GM21786 (cell line): ENCODE results near the gene SFMBT1.

Experiments used
- ATAC-seq: cut with Tn5 transposase; IDR thresholded peaks from one replicate; pipeline ENCODE4 v1.9.1; 2021; ENCODE audit not compliant: unreplicated experiment

SFMBT1 gene, protein sequence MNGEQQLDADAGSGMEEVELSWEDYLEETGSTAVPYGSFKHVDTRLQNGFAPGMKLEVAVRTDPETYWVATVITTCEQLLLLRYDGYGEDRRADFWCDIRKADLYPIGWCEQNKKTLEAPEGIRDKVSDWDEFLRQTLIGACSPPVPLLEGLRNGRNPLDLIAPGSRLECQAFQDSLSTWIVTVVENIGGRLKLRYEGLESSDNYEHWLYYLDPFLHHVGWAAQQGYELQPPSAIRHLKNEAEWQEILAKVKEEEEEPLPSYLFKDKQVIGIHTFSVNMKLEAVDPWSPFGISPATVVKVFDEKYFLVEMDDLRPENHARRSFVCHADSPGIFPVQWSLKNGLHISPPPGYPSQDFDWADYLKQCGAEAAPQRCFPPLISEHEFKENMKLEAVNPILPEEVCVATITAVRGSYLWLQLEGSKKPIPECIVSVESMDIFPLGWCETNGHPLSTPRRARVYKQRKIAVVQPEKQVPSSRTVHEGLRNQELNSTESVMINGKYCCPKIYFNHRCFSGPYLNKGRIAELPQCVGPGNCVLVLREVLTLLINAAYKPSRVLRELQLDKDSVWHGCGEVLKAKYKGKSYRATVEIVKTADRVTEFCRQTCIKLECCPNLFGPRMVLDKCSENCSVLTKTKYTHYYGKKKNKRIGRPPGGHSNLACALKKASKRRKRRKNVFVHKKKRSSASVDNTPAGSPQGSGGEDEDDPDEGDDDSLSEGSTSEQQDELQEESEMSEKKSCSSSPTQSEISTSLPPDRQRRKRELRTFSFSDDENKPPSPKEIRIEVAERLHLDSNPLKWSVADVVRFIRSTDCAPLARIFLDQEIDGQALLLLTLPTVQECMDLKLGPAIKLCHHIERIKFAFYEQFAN

DNA sequence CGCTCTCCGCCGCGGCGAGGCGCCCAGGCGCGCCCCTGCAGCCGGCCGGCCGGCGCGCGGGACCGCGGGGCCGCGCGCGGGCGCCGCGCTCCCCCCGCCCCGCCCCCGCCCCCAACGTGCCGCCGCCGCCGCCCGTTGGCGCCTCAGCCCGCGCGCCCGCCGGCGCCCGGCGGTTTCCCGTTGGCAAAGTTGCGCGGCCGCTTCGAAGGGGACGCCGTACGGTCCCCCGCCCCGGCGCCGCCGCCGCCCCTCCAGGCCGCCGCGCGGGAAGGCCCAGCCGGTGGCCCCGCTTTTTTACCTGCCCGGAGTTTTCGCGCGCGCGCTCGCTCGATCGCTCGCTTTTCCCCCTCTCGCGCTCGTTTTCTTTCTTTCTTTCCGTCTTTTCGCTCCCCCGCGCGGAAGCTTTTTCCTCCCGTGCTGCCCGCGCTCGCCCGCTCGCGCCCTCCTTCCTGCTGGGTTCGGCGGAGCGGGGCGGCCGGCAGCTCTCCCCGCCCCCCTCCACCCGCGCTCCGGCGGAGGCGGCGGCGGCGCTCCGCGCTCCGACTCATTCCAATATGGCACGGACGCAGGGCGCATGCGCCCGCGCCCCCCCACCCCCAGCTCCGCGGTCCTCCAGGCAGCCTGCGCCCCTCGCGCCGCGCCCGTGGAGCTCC is at the start of gene SFMBT1:
SFMBT1 (minus strand) TSS at position 556 of the 653 bp plus-strand sequence. CDS start 76,945 bp downstream, outside the sequence.
- no peak for ATAC-seq

DNA sequence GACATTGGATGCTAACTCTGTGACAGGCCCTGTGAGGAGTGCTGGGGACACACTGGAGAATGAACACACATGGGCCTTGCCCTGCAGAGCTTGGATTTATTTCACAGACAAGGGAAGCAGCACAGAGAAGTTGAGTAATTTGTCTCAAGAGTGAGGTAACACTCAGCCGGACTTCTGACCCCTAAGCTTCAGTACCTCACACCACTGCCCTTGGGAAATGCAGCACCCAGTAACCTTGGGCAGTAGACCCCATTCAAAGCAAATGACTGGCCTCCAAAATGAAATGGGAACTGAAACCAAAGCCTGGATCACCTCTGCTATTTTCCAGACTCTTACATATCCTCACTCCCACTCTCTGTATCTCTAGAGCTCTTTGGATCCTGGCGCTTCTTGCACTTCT is 47.1 kb upstream of the SFMBT1 start:
- no peak for ATAC-seq

DNA sequence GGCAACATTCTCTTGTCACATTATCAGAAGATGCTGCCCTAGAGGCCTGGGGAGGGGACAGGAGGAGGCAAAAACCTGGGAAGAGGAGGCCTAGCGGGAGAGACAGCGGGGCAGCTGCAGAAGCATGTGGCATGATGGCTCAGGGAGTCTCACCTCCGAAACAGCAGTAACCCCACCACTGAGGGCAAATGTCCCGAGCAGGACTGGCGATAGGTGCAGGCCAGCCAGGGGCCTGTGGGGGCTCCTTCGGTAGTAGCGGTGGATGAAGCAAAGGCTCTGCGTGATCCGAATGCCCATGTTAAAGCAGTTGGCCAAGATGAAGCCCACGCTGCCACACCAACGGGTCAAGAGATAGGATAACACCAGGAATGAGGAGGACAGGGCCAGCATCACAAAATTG is 46.3 kb upstream of the SFMBT1 start:
- no peak for ATAC-seq

DNA sequence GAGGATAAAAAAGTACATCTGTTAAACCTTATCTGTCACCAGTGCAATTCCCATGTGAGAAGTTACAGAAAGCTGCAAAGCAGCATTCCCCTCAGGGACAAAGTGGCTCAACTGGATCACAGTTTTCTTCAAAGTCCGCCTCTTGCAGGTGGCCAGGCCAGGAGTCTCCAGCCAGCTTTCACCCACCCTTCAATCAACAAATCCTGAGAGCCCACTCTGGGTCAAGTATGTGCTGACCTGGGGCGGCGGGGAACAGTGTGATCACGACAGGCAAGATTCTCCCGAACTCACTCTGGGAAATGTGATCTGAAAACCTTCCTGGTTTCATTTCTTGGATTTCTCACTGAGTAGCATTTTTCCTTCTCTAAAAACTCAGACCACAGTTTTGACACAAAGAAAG is 45.1 kb upstream of the SFMBT1 start:
- no peak for ATAC-seq

DNA sequence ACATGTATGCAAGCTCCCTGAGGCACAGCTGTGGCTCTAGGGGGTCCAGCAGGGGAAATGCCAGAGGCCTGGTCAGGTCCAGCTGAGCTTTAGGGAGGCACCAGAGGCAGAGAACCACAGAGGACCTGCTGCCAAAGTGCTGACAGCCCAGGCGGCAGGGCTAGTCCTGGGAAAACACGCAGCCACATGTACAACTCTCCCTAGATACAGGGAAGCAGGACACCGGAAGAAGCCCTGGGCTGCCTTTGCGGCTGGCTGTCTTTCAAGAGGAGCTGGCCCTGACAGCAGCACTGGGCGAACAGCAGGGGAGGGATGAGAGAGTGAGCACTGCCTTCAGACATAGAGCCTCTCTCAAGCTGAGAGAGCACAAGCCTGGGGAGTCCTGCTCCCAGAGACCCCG is 43.6 kb upstream of the SFMBT1 start:
- no peak for ATAC-seq

DNA sequence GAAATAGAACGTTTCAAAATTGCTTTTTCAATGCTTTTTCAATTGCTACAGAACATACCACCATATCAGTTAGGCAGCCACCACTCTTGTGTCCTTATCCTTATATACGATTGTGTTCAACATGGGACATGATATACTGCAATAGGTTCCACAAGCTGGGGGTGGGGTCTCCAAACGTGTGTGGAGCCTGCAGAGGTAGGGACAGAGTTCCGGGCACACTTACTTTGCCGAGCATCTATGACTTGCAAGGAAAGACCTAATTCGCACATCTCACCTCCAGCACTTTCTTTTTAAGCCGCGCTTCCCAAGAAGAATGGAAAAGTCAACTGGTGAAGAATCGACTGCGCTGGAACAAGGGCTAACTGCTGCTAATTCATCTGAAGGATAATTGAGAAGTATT is 39.6 kb upstream of the SFMBT1 start:
- no peak for ATAC-seq

DNA sequence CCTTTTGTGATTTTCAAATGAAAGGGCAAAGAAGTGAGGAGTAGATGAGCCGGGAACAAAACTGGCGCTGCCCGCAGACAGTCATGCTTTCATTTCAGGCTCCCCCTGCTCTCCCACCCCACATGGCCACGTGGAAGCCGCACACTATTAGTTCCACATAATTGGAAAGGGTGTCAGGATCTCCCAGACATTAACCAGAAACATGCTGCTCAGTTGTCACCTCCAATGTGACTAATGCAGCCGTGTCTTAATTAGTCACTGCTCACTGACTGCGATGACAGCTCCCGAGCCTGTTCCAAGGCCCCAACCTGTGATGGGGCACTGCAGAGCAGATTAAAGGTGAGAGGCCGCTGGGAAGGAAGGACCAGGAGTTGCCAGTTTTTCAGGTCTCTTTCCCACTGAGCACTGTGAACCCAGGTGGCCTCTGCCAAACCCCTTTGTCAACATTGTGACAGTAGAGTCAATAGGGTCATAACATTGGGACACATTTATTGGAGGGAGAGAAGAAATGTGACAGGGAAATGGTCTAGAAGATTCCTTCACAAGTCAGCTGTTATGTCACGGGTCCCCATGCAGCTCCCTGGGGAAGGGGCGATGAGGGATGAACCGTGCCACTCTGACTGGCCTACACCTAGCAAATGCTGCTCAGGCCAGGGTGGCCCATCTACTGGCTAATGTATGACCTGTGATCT is 38.6 kb upstream of the SFMBT1 start:
- ATAC-seq: no peak

DNA sequence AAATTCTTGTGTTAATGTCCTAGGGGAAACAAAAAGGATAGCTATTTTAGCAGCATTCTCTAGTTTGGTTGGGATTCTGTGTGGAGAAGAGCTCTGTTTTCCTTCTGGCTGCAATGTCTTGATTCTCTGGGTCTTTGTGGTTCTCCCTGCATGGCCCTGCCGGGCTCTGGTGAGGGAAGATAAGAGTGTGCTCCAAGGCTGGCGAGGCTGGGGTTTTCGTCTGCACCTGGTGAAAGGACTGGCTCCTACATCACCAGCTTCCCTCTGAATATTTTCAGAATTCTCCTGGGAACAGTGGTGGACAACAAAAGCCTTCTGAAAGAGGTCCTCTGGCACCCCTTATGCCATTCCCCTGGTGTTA is 38.1 kb upstream of the SFMBT1 start:
- no peak for ATAC-seq

DNA sequence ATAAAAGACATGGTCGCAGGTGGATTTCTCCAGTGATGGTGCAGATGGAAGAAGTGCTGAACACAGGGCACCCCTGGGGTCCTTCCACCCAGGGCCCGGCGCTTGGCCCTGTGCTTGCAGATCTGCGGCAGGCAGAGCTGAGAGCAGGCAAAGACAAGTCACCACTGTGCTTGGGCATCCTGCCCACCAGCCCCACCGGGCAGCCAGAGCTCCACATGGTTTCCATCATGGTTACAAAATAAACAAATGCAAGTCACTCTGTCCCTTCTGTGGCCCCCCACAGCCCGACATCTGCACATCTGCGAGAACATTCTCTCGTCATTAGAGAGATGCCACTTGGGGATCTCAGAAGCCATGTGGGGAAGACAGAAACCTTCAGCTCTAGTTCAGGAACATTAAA is 37.6 kb upstream of the SFMBT1 start:
- ATAC-seq: no peak

DNA sequence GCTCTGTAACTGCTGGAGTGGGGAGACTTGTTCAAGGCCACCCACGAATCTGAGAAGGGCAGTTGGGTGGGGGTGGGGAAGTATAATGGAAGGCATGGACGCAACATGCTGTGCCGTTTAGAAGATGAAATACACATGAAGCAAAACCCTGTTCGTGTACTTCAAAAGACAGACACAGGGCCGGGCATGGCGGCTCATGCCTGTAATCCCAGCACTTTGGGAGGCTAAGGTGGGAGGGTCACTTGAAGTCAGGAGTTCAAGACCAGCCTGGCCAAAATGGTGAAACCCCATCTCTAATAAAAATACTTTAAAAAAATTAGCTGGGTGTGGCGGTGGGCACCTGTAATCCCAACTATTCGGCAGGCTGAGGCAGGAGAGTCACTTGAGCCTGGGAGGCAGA is 36.9 kb upstream of the SFMBT1 start:
- ATAC-seq: no peak

DNA sequence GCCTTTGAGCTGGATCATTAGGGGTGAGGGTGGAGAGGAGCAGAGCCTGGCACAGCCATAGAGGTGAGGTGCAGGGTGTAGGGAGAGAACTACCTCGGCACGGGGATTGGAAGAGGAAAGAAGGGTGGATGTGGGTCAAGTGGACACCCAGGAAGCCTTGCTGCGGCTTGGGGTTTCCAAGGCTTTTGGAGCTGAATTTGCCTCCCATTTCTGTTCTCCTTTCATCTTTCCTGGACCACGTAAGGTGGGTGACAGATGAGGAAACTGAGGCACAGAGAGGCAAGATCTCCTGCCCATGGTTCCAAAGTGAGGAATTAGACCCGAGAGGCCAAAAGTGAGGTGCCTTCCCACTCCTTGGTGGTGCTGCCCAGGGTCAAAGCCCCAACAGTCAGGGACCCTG is 35.4 kb upstream of the SFMBT1 start:
- no peak for ATAC-seq

DNA sequence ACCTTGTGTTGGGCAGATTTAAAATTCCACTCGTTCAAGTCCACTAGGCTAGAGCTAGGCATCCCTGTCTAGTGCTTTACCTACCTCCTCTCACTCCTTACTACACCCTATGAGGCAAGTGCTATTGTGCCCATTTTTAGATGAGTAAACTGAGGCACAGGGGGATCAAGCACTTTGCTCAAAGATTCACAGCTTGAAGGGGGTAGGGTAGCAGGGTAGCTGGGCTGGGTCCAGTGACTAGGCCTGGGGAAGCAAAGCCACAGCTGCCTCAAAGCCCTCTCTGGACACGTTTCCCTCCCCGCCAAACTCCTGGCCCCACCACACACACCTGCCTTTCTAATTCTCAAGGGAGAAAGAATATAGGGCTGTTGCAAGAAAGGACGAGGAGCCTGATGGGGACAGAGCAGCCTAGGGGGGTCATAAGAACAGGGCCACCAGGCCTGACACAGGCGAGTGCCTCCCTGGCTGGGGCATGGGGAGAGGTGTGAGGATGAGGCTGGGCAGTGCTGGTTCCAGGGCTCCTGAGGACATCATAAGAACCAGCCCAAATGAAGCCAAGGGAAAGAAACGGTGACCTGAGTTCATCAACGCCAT is 34.8 kb upstream of the SFMBT1 start:
- ATAC-seq: no peak

DNA sequence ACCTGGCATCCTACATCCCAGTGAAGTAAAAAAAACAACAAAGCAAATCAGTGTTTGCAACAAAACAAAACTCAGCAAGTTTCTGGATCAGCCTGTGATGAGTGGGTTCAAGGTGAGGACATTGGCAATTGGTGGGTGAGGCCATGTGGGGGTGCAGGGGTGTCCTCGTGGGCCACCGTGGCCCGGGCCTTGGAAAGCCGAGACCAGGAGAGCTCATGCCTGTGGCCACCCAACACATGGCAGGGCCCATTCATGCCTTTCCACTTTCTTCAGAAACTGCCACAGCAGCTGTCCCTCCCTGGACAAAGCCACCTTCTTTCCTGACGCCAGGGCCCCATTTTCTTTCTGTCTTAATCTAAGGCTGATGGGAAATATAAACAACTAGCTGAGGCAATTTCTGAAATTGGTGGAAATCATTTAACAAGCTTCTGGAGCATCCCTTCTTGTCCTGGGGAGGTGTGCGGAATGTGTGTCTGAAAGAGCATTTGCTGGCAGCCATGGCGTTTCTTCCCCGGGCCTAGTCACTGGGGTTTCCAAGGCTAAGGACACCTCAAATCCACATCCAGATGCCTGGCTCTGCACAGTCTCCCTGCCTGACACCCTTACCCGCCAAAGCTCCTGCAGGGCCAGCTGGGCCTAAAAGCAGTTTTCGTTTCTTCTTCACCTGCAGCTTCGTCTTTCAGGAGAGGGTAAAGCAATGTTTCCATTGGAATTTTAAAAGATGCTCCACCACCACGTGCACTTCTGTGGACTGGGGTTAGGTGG is 34.1 kb upstream of the SFMBT1 start:
- ATAC-seq: no peak

DNA sequence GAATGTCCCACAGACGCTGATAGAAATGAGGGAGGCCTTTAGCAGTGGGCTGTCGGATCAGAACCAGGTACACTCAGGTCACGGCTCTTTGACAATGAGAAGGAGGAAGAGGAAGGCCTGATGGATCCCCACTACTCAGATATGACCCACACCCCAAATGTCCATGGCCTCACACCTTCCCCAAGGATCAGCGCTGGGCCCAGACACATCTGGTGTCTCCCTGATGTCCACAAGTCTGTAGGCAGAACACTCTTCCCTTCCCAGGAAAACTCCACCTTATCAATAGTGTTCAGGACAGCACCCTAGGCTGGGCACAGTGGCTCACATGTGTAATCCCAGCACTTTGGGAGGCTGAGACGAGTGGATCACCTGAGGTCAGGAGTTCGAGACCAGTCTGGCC is 33.3 kb upstream of the SFMBT1 start:
- no peak for ATAC-seq

DNA sequence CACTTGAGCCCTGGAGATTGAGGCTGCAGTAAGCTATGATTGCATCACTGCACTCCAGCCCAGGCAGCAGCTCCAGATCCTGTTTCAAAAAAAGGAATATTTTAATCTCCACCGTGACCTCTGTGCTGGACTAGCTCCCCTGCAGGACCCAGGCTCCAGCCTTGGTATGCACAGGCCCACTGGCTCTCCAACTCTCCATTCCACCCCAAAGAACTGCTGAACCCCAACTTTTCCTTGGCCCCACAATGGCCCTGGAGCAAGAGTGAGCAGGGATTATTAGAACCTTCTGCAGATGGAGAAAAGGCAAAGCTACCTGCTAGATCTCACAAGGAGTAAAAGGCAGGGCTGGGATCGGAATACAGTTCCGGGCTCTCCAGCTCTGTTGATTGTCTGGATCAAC is 32.8 kb upstream of the SFMBT1 start:
- ATAC-seq: no peak

DNA sequence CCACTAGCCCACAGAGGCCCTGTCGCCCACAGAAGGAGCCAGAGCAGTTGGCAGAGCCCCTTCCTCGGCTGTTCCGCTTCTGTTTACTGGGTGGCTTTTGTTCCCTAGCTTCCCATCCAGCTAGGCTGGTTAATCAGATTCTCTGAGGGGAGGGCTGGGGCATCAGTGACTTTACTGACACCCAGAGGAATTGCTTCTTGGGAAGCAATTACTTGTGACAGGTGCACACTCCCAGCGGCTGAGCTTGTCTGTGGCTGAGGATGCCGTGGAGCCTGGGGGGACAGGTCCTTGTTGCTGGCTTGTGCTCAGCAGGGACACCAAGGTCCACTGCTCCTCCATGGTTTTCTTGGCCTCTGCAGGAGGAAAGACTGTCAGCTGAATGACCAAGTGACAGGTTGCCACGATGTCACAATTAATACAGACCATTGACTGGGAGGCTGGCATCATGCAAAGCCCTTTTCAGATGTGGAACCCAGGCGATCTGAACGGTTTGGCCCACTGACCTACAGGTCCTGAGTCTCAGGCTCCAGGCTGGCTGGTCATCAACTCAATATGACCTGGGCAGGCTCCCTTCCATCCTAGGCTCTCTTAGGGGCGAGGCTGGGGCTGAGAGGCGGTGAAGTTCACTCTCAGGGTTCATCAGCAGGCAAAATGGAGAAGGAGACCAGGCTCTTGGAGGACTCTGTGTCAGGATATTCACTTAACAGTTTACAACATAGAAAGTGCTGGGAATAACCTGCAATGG is 31.8 kb upstream of the SFMBT1 start:
- no peak for ATAC-seq

DNA sequence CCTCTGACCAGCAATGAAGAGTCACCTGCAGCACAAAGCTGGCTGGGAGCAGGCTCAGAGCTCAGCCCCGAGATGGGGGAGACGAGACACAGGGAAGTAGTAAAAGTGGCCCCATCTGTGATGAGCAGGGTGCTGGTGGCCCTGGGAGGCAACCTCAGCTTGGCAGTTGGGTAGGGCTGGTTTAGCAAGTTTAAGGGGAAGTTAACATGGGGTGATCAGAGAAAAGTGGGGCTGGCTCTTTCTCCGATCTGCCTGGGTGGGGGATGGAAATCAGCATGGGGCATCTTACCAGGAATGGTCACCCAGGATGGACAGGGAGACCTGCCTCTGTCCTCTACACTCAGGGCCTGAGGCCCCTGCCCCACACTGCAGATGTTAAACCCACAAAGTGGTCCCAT is 29.9 kb upstream of the SFMBT1 start:
- no peak for ATAC-seq

DNA sequence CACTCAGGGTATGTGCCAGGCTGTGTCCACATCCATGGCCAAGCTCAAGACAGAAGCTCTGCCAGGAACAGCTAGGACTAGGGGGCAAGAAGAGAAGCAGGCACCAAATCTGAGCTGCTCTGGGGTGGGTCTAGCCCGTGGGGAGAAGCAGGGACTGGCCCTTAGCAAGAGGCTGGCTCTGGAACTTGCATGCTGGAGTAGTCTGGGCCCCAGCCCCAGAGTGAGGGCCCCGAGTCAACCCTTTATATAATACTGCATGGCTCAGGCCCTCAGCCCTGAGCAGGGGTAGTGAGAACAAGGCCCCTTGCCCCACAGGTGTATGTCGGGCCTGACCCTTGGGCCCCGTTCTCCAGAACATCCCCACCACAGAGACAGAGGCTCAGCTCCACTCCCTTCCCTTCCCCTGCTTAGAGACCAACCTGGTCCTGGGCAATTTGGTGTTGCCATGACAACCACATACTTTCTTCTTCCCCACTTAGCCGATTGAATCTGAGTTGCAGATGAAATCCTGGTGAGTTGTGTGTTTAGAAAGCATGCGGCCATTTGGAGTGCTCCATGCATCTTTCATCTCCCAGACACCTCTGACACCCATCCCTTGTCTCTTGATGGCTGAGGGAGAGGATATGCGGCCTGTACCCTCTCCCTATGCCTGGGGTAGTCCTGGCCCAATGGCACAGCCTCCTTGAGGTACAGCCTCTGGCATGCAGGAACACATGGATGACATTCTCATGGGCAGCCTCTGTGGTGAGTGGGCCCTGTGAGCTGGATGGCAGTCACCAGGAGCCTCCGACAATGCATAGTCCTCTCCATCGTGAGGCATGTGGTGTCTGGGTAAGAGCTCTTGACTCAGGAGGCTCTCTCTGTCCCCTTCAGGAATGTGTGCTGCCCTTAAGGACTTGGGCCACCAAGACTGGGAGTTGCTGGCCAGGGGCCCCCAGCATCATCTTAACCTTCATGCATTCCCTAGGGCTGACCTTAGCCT is 29.2 kb upstream of the SFMBT1 start:
- no peak for ATAC-seq
